Activated CD4-positive, alpha-beta memory T cell treated with anti-CD3 and anti-CD28 coated beads for 36 hours (primary cell): ENCODE data around the gene MAD1L1. TPM values are rescaled to one million over a fixed set of nuclear protein-coding genes. Genes with fewer than 3 reads are reported as not detected.

ENCODE experiments used
- CTCF ChIA-PET: fragments of 350-600 bp; sonication (Branson Sonifier 250); formaldehyde crosslinking; loops from one replicate; lab custom pipeline; 2021; ENCODE audit warnings: antibody characterized with exemption, inconsistent platforms; lab: Charles Lee
- POLR2A ChIA-PET: fragments of 350-600 bp; sonication (Branson Sonifier 250); formaldehyde crosslinking; loops from one replicate; lab custom pipeline; 2021; ENCODE audit warnings: antibody characterized with exemption; lab: Charles Lee
- DNase-seq: peaks from one replicate; pipeline ENCODE4 v3.0.0-alpha.2; 2020
- H3K27ac Mint-ChIP-seq: one replicate; pipeline ENCODE4 v1.8.0; 2021; ENCODE audit warnings: mixed read lengths
- H3K27me3 Mint-ChIP-seq: one replicate; pipeline ENCODE4 v1.8.0; 2021; ENCODE audit warnings: mixed read lengths
- H3K36me3 Mint-ChIP-seq: one replicate; pipeline ENCODE4 v1.8.0; 2021; ENCODE audit warnings: mixed read lengths
- H3K4me1 Mint-ChIP-seq: one replicate; pipeline ENCODE4 v1.8.0; 2021; ENCODE audit warnings: low read depth, mixed read lengths
- H3K4me3 Mint-ChIP-seq: one replicate; pipeline ENCODE4 v1.8.0; 2021; ENCODE audit warnings: mild to moderate bottlenecking, mixed read lengths
- H3K9me3 Mint-ChIP-seq: one replicate; pipeline ENCODE4 v1.8.0; 2021; ENCODE audit warnings: mixed read lengths
- intact Hi-C: fragments of 100-400 bp; cut with micrococcal nuclease; formaldehyde crosslinking; loops from one replicate; pipeline ENCODE4 v1.15.1; 2023
- total RNA-seq, 2 experiments: library from RNA; stranded (reverse); gene quantifications; one replicate each; pipeline ENCODE4 v1.2.3, GENCODE V29; 2021

The MAD1L1 gene
- total RNA-seq, 2 experiments from 2014 or later = 44.4 to 47.8 TPM

GRCh38 chr7:2098496-2098895 lies 134.2 kb downstream of the MAD1L1 start:
- H3K27ac Mint-ChIP-seq = no peak overlapping the region
- peaks cover 16% of the 10 kb centered on the region for H3K4me1 Mint-ChIP-seq
- ChIA-PET POLR2A (interaction anchor here (0.6 kb wide), 1 partner anchor 258 kb away, joined by 4 read pairs; no protein-coding TSS in a partner anchor), CTCF (no interaction called here)
- intact Hi-C loops = no loop called here
- H3K36me3 Mint-ChIP-seq = no peaks in the 10 kb centered on the region
- H3K4me3 Mint-ChIP-seq = no peak overlapping the region
- H3K9me3 Mint-ChIP-seq = no peaks in the 10 kb centered on the region
- no peaks in the 10 kb centered on the region for H3K27me3 Mint-ChIP-seq
- DNase-seq = no peak

- CTCF ChIA-PET = no interaction called here
- Mint-ChIP-seq H3K4me1 (peaks cover 16% of the 10 kb centered on the region), H3K4me3 (no peak overlapping the region), H3K27me3 (no peaks in the 10 kb centered on the region), H3K27ac (no peak overlapping the region), H3K36me3 (no peaks in the 10 kb centered on the region), H3K9me3 (no peaks in the 10 kb centered on the region)
- intact Hi-C loops = no loop called here
- POLR2A ChIA-PET = no interaction called here
- no peak for DNase-seq
Measured at GRCh38 chr7:2098056-2098455, 134.7 kb downstream of the MAD1L1 start.

DNA sequence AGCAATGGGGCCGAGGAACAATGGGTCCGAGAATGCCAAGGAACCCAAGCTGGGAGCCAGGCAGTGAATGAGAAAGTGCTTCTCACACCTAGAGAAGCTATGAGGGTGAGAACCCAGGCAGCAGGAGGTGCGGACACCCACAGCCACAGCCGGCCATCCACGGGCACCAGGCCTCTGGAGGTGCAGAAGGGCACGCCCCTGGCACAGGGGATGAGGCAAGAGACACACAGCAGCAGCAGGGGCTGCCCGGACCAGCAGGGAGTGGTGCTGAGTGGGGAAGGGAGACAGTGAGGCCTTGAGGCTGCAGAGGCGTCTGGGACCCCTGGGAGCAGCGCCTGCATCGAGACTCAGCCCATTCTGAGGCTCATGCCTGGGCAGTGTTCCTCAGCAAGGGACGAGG lies 135.3 kb downstream of the MAD1L1 start:
- no peaks in the 10 kb centered on the region for H3K27me3 Mint-ChIP-seq
- no peaks in the 10 kb centered on the region for H3K9me3 Mint-ChIP-seq
- intact Hi-C loops = no loop called here
- ChIA-PET CTCF (no interaction called here), POLR2A (no interaction called here)
- H3K27ac Mint-ChIP-seq = no peak overlapping the region
- DNase-seq = no peak
- H3K36me3 Mint-ChIP-seq = no peaks in the 10 kb centered on the region
- H3K4me3 Mint-ChIP-seq = no peak overlapping the region
- H3K4me1 Mint-ChIP-seq = peaks cover 16% of the 10 kb centered on the region

DNA sequence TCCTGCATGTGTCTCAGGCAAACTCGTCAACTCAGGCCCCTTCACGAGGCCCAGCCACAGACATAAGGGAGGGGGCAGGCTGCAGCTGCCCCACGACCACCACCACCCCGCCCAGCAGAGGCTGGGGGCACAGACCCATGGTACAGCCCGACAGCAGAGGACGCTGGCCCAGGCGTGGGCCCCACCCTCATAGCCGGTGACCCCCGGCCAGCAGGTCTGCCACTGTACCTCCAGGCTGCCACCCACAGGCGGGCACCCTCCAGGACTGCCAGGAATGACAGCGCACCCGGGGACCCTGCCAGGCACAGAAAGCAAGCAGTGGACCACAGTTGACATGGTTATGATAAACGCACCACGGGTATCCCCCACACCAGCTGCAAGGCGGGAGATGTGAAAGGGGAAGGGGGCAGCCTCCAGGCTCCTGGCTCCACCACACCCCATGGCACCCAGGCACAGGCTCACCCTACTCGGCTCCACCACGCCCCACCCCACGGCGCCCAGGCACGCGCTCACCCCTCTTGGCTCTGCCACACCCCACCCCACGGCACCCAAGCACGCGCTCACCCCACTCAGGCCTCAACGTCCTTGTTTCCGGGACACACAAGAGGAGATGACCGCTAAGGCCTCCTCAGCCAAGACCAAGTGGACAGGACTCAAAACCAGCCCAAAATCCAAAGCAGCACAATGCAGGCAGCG lies 135.9 kb downstream of the MAD1L1 start:
- no peak for DNase-seq
- Mint-ChIP-seq H3K27me3 (no peaks in the 10 kb centered on the region), H3K4me3 (no peak overlapping the region), H3K27ac (no peak overlapping the region), H3K9me3 (no peaks in the 10 kb centered on the region), H3K36me3 (peaks cover 2% of the 10 kb centered on the region), H3K4me1 (peaks cover 16% of the 10 kb centered on the region)
- intact Hi-C loops = no loop called here
- CTCF ChIA-PET = no interaction called here
- POLR2A ChIA-PET = no interaction called here

- CTCF ChIA-PET = no interaction called here
- H3K27ac Mint-ChIP-seq = no peak overlapping the region
- no peaks in the 10 kb centered on the region for H3K9me3 Mint-ChIP-seq
- POLR2A ChIA-PET = no interaction called here
- H3K4me1 Mint-ChIP-seq = peaks cover 16% of the 10 kb centered on the region
- intact Hi-C loops = no loop called here
- no peaks in the 10 kb centered on the region for H3K27me3 Mint-ChIP-seq
- H3K4me3 Mint-ChIP-seq = no peak overlapping the region
- peaks cover 2% of the 10 kb centered on the region for H3K36me3 Mint-ChIP-seq
- no peak for DNase-seq
Measured at GRCh38 chr7:2095436-2095835, 137.3 kb downstream of the MAD1L1 start.

GRCh38 chr7:2094454-2095045 lies 138.2 kb downstream of the MAD1L1 start:
- Mint-ChIP-seq H3K4me1 (peaks cover 7% of the 10 kb centered on the region), H3K9me3 (no peaks in the 10 kb centered on the region), H3K27me3 (no peaks in the 10 kb centered on the region), H3K27ac (no peak overlapping the region), H3K36me3 (peaks cover 2% of the 10 kb centered on the region), H3K4me3 (no peak overlapping the region)
- intact Hi-C loops = no loop called here
- ChIA-PET CTCF (interaction anchor here (0.6 kb wide), 1 partner anchor 186 kb away, joined by 4 read pairs; no protein-coding TSS in a partner anchor), POLR2A (no interaction called here)
- no peak for DNase-seq

GRCh38 chr7:2093843-2094220 lies 138.9 kb downstream of the MAD1L1 start:
- no peaks in the 10 kb centered on the region for H3K27me3 Mint-ChIP-seq
- intact Hi-C loops = no loop called here
- POLR2A ChIA-PET = no interaction called here

DNA sequence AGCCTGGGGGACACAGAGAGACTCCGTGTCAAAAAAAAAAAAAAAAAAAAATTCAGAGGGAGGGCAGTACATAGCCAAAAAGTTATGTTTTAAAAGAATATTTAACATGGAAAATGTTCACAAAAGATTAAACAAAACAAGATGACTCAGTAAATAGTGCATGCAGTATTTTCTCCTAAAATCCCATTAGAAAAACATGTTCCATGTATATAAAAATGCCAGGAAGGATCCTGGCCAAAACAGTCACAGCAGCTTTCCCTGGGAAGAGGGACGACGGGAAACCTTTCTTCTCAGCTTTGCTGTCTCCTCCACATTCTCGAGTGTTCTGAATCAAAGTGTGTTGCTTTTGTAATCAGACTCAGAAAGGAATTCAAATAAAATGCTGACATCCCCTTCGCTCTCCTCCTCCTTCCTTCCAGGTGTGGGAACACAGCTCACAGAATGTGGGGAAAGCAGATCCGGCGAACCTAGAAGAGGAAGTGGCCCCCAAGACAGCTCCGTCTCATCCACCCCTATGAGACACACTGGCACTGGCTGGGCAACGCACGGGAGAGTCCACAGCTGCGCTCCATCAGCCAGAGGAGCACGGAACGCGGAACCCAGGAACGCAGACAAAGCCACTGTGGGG lies 139.4 kb downstream of the MAD1L1 start:
- no peak overlapping the region for H3K4me3 Mint-ChIP-seq
- CTCF ChIA-PET = no interaction called here
- no peak overlapping the region for H3K27ac Mint-ChIP-seq
- H3K4me1 Mint-ChIP-seq = no peaks in the 10 kb centered on the region
- POLR2A ChIA-PET = no interaction called here
- H3K36me3 Mint-ChIP-seq = peaks cover 2% of the 10 kb centered on the region
- no peaks in the 10 kb centered on the region for H3K27me3 Mint-ChIP-seq
- no peak for DNase-seq
- H3K9me3 Mint-ChIP-seq = no peaks in the 10 kb centered on the region
- intact Hi-C loops = no loop called here

More at GRCh38 chr7:2093843-2094220, 138.9 kb downstream of the MAD1L1 start:
- no peak for DNase-seq
- H3K9me3 Mint-ChIP-seq = no peaks in the 10 kb centered on the region
- peaks cover 3% of the 10 kb centered on the region for H3K4me1 Mint-ChIP-seq
- H3K4me3 Mint-ChIP-seq = no peak overlapping the region
- no peak overlapping the region for H3K27ac Mint-ChIP-seq
- CTCF ChIA-PET = no interaction called here
- H3K36me3 Mint-ChIP-seq = peaks cover 2% of the 10 kb centered on the region

GRCh38 chr7:2092279-2092678 lies 140.5 kb downstream of the MAD1L1 start:
- H3K4me3 Mint-ChIP-seq = no peak overlapping the region
- ChIA-PET CTCF (no interaction called here), POLR2A (no interaction called here)
- no peak for DNase-seq
- intact Hi-C loops = no loop called here
- H3K36me3 Mint-ChIP-seq = peaks cover 2% of the 10 kb centered on the region
- H3K27me3 Mint-ChIP-seq = no peaks in the 10 kb centered on the region
- H3K4me1 Mint-ChIP-seq = no peaks in the 10 kb centered on the region
- no peaks in the 10 kb centered on the region for H3K9me3 Mint-ChIP-seq
- no peak overlapping the region for H3K27ac Mint-ChIP-seq

GRCh38 chr7:2090526-2091520 lies 141.9 kb downstream of the MAD1L1 start:
- Mint-ChIP-seq H3K27ac (no peak overlapping the region), H3K9me3 (no peaks in the 10 kb centered on the region), H3K27me3 (no peaks in the 10 kb centered on the region), H3K4me1 (no peaks in the 10 kb centered on the region), H3K36me3 (peaks cover 2% of the 10 kb centered on the region), H3K4me3 (no peak overlapping the region)
- no peak for DNase-seq
- POLR2A ChIA-PET = no interaction called here
- intact Hi-C loops = no loop called here
- CTCF ChIA-PET = interaction anchor here (0.6 kb wide), 1 partner anchor 378 kb away, joined by 3 read pairs; no protein-coding TSS in a partner anchor

DNA sequence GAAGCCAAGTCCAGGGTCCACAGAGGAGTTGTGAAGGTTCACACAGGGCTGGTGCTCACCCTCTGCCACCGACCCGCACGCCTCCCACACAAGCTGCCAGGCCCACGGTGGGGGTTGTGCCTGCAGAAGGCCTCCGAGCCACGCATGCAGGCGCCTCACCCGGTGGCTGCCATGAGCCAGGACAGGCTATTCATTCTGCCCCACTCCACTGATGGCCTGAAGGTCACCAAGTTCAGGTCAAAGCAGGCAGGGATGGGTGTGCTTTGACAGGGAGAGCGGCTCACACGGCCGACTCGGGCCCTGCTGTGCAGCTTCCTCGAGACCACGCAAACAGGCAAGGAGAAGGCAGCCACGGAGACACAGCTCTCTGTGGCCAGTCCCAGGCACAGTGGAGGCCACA lies 143.9 kb downstream of the MAD1L1 start:
- POLR2A ChIA-PET = no interaction called here
- H3K4me1 Mint-ChIP-seq = no peaks in the 10 kb centered on the region
- no peak overlapping the region for H3K27ac Mint-ChIP-seq
- H3K4me3 Mint-ChIP-seq = no peak overlapping the region
- H3K36me3 Mint-ChIP-seq = peaks cover 4% of the 10 kb centered on the region
- H3K27me3 Mint-ChIP-seq = no peaks in the 10 kb centered on the region
- CTCF ChIA-PET = no interaction called here
- no peaks in the 10 kb centered on the region for H3K9me3 Mint-ChIP-seq
- intact Hi-C loops = no loop called here
- no peak for DNase-seq

DNA sequence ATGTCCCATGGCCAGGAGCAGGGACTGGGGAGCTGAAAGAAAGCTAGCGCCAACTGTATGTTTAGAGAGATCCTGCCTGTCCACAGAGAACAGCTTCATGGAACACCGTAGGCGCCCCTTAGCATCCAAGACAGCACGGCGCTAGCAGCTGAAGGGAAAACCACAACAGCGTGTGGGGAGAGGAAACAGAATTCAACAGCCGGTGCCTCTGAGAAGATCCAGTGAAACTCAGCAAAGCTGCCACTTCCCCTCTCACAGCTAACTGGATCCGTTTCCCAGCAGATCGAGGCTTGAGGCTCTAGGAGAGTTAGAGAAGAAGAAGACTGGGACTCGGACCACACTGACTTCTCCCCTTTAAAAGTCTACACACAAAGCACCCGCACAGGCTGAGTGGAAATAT lies 145.0 kb downstream of the MAD1L1 start:
- intact Hi-C loops = no loop called here

More for the DNA sequence above, 145.0 kb downstream of the MAD1L1 start:
- POLR2A ChIA-PET = no interaction called here
- Mint-ChIP-seq H3K4me3 (no peak overlapping the region), H3K4me1 (no peaks in the 10 kb centered on the region), H3K36me3 (peaks cover 8% of the 10 kb centered on the region), H3K9me3 (no peaks in the 10 kb centered on the region), H3K27ac (no peak overlapping the region), H3K27me3 (no peaks in the 10 kb centered on the region)
- CTCF ChIA-PET = no interaction called here
- no peak for DNase-seq
